ENCODE data around the gene HCN3.

GRCh38 chr1:155304558-155305063 lies 27.3 kb downstream of the HCN3 start:
- no peak for TF ChIP-seq RCOR1 (IDR thresholded peaks at IDR 0.05; ENCODE audit: low read length)
- no peak for TF ChIP-seq RAD21 (IDR thresholded peaks at IDR 0.05; ENCODE audit: low read length)
- TF ChIP-seq CTCF (IDR thresholded peaks at IDR 0.05) = no peak
- no peak for TF ChIP-seq SMC3 (IDR thresholded peaks at IDR 0.05; ENCODE audit: low read depth, low read length)
- TF ChIP-seq EP300 (IDR thresholded peaks at IDR 0.05; ENCODE audit: borderline replicate concordance in 1 of 2, low read depth in 1 of 2, low read length in 1 of 2) = no peak
- no peak for TF ChIP-seq TCF12 (IDR thresholded peaks at IDR 0.05)
- no peak for TF ChIP-seq POLR2AphosphoS5 (IDR thresholded peaks at IDR 0.05; ENCODE audit: low read depth, low read length)
- TF ChIP-seq MEF2A (IDR thresholded peaks at IDR 0.05; ENCODE audit: borderline replicate concordance, low read depth) = no peak
- TF ChIP-seq, protein P1, sequence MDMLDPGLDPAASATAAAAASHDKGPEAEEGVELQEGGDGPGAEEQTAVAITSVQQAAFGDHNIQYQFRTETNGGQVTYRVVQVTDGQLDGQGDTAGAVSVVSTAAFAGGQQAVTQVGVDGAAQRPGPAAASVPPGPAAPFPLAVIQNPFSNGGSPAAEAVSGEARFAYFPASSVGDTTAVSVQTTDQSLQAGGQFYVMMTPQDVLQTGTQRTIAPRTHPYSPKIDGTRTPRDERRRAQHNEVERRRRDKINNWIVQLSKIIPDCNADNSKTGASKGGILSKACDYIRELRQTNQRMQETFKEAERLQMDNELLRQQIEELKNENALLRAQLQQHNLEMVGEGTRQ (IDR thresholded peaks at IDR 0.05; ENCODE audit: borderline replicate concordance, low read depth, low read length) = no peak
- TF ChIP-seq MXI1 (IDR thresholded peaks at IDR 0.05; ENCODE audit: low read depth, low read length) = no peak
- TF ChIP-seq, protein P2, sequence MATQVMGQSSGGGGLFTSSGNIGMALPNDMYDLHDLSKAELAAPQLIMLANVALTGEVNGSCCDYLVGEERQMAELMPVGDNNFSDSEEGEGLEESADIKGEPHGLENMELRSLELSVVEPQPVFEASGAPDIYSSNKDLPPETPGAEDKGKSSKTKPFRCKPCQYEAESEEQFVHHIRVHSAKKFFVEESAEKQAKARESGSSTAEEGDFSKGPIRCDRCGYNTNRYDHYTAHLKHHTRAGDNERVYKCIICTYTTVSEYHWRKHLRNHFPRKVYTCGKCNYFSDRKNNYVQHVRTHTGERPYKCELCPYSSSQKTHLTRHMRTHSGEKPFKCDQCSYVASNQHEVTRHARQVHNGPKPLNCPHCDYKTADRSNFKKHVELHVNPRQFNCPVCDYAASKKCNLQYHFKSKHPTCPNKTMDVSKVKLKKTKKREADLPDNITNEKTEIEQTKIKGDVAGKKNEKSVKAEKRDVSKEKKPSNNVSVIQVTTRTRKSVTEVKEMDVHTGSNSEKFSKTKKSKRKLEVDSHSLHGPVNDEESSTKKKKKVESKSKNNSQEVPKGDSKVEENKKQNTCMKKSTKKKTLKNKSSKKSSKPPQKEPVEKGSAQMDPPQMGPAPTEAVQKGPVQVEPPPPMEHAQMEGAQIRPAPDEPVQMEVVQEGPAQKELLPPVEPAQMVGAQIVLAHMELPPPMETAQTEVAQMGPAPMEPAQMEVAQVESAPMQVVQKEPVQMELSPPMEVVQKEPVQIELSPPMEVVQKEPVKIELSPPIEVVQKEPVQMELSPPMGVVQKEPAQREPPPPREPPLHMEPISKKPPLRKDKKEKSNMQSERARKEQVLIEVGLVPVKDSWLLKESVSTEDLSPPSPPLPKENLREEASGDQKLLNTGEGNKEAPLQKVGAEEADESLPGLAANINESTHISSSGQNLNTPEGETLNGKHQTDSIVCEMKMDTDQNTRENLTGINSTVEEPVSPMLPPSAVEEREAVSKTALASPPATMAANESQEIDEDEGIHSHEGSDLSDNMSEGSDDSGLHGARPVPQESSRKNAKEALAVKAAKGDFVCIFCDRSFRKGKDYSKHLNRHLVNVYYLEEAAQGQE (IDR thresholded peaks at IDR 0.05; ENCODE audit: low read depth, low read length) = no peak
